DOHH2 (cell line): ENCODE results near the gene CANT1.

ENCODE experiments used
- EZH2phosphoT487 ChIP-seq: fragments of 200-600 bp; sonication (generic); IDR thresholded peaks from 2 replicates; pipeline ENCODE4 v1.6.1; 2017; ENCODE audit warnings: borderline replicate concordance, mild to moderate bottlenecking, antibody characterized with exemption, low read length, moderate library complexity, mixed read lengths
- TF ChIP-seq, protein P1 (sequence below): fragments of 200-600 bp; sonication (generic); IDR thresholded peaks from one replicate; pipeline ENCODE4 v1.5.1; 2014; ENCODE audit warnings: antibody characterized with exemption, mild to moderate bottlenecking, low read depth, low read length; ENCODE audit not compliant: poor library complexity, severe bottlenecking

DNA sequence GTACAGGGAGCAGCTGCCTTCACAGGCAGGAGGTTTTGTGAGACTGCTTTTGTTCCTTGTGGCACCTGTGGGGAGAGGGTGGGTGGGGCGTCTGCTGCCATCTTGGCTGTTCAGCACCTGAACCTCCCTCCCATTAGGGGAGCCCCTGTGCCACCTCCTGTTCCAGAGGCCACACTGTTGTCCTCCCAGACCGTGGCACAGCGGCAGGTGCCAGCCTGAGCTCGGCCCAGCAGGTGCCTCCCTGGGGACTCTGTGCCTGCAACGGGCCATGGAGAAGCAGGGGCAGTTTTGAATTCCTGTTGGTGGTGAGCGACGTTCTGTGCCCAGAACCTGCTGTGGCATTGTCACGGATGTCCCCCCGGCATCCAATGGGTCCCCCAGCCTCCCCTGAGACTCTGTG, 39.7 kb downstream of the CANT1 start:
- TF ChIP-seq, protein P1, sequence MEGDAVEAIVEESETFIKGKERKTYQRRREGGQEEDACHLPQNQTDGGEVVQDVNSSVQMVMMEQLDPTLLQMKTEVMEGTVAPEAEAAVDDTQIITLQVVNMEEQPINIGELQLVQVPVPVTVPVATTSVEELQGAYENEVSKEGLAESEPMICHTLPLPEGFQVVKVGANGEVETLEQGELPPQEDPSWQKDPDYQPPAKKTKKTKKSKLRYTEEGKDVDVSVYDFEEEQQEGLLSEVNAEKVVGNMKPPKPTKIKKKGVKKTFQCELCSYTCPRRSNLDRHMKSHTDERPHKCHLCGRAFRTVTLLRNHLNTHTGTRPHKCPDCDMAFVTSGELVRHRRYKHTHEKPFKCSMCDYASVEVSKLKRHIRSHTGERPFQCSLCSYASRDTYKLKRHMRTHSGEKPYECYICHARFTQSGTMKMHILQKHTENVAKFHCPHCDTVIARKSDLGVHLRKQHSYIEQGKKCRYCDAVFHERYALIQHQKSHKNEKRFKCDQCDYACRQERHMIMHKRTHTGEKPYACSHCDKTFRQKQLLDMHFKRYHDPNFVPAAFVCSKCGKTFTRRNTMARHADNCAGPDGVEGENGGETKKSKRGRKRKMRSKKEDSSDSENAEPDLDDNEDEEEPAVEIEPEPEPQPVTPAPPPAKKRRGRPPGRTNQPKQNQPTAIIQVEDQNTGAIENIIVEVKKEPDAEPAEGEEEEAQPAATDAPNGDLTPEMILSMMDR, result no peak
- TF ChIP-seq EZH2phosphoT487, result no peak
